Middle frontal gyrus (tissue), 1 donor: ENCODE data around the gene SLC13A2.
"Not testable (repeated sequence)": the region's sequence is repeated elsewhere in the genome, so short reads cannot be mapped to it uniquely, and the experiment has no call there.

ENCODE experiments used
- DNase-seq: peaks from one replicate; pipeline ENCODE4 v3.0.0-alpha.2; 2015; ENCODE audit warnings: low spot score; ENCODE audit errors: extremely low spot score

SLC13A2 gene

DNA sequence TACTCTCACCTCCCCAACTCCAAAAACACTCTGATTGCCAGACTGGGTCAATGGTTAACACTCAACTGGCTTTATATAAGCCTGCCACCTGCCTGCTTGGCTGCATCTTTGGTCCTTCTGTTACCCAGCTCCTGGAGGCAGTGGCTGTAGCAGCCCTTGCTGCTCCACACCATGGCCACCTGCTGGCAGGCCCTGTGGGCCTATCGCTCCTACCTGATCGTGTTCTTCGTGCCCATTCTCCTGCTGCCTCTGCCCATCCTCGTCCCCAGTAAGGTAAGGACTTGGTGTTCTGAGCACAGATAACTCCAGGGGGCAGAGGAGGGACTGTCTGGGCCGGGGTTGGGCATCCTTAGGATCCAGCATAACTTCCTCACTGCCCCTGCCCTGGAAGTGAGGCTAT lies at the start of gene SLC13A2:
Gene SLC13A2, plus strand, starts transcription at position 103 of the 400 bp plus-strand sequence. Its CDS starts 69 bp downstream, at position 172.
- DNase-seq, result no peak

GRCh38 chr17:28425206-28425605 lies 48.2 kb upstream of the SLC13A2 start:
- no peak for DNase-seq

DNA sequence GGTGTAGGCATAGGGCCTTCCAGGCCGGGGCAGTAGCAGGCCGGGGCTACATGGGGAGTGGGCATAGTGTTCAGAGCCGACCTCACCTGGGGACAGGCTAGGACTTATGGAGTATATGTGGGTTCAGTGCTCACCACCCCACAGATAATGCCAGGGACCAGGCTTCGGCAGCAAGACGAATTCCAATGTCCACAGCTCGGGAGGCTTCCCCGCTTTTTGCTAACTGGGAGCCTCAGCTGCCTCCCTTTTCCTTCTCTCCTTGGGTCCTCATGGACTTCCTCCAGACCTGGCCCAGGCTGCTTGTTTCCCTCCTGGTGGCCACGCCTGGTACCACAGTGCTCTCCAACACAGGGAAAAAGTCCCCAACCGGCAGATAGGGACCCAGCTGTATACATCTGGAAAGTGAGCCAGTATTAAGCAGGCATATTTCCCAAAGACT lies 47.3 kb upstream of the SLC13A2 start:
- DNase-seq, result no peak

- no peak for DNase-seq
Observed at GRCh38 chr17:28427371-28427770, 46.1 kb upstream of the SLC13A2 start.

GRCh38 chr17:28427982-28428381 lies 45.5 kb upstream of the SLC13A2 start:
- DNase-seq, result not testable (repeated sequence)

- no peak for DNase-seq
Observed at GRCh38 chr17:28433721-28434120, 39.7 kb upstream of the SLC13A2 start.

- not testable (repeated sequence) for DNase-seq
Observed at GRCh38 chr17:28434326-28434725, 39.1 kb upstream of the SLC13A2 start.

GRCh38 chr17:28443901-28444638 lies 29.4 kb upstream of the SLC13A2 start:
- DNase-seq, result no peak

DNA sequence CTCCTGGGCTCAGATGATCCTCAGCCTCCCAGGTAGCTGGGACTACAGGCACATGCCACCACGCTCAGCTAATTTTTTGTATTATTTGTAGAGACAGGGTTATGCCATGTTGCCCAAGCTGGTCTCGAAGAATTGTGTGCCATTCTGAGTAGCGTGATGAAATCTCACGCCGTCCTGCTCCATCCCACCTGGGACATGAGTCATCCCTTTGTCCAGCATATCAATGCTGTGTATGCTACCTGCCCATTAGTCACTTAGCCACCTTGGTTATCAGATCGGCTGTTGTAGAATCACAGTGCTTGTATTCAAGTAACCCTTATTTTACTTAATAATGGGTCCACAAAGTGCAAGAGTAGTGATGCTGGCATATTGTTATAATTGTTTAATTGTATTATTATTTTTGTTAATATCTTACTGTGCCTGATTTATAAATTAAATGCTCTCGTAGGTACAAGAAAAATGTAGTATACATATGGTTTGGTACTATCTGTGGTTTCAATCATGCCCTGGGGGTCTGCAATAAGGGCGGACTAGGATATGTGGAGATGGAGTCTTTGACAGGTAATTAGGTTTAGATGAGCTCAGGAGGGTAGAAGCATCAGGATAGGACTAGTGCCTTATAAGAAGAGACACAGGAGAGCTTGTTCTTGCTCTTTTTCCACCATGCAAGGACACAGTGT lies 26.6 kb upstream of the SLC13A2 start:
- no peak for DNase-seq

DNA sequence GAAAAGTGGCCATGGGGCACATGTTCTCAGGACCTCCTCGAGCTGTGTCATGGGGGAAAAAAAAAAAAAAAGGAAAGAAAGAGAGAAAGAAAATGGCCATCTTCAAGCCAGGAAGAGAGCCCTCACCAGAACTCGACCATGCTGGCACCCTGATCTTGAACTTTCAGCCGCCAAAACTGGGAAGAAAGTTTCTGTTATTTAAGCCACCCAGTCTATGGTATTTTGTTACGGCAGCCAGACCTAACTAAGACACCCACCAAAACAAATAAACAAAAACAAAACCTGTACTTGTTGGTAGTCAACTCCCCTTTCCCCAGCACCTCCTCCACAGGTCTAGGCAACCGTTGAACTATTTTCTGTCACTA lies 26.1 kb upstream of the SLC13A2 start:
- no peak for DNase-seq

- DNase-seq, result no peak
Observed at GRCh38 chr17:28449859-28450258, 23.6 kb upstream of the SLC13A2 start.

DNA sequence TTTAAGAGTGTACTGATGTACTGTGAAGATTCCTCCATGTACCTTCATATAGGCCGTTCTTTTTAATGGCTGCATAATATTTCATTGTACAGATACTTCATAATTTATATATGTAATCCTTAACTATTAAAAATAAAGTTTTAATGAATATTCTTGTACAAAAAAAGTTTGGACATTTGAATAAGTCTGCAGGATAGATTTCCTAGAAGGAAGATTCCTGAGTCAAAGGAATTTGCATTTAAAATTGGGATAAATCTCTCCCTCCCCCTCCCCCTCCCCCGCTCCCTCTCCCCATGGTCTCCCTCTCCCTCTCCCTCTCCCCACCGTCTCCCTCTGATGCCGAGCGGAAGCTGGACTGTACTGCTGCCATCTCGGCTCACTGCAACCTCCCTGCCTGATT lies 15.6 kb upstream of the SLC13A2 start:
- no peak for DNase-seq

- DNase-seq, result not testable (repeated sequence)
Observed at GRCh38 chr17:28458881-28459280, 14.6 kb upstream of the SLC13A2 start.

- DNase-seq, result no peak
Observed at GRCh38 chr17:28460901-28461300, 12.5 kb upstream of the SLC13A2 start.

DNA sequence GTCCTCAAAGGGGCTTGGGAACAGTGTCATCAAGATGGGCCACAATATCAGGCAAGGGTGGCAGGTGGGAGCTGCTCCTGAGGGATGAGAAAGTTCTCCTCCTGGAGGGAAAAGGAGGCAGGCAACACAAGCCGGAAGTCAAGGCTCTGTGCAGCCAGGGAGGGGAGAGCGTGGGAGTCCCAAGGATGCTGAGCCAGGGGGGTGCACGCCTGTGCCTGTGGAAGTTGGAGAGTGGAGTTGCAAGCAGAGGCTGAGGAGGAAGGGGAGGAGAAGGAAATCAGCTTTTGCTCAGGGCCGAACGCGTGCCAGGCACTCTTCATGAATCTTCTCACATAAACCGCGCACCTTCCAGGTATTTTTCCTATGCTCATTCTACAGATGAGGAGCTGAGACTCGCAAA lies 7.4 kb upstream of the SLC13A2 start:
- DNase-seq, result no peak

- DNase-seq, result no peak
Observed at GRCh38 chr17:28466521-28467048, 6.9 kb upstream of the SLC13A2 start.

GRCh38 chr17:28467456-28468025 lies 5.9 kb upstream of the SLC13A2 start:
- no peak for DNase-seq

GRCh38 chr17:28468033-28468735 lies 5.3 kb upstream of the SLC13A2 start:
- DNase-seq, result not testable (repeated sequence)

- no peak for DNase-seq
Observed at GRCh38 chr17:28468781-28469180, 4.7 kb upstream of the SLC13A2 start.

GRCh38 chr17:28469376-28469775 lies 4.1 kb upstream of the SLC13A2 start:
- DNase-seq, result no peak

GRCh38 chr17:28470266-28470913 lies 3.1 kb upstream of the SLC13A2 start:
- DNase-seq, result no peak
